Pancreas (tissue), 10 donors: ENCODE results near the gene ESPN. TPM values are rescaled to one million over a fixed set of nuclear protein-coding genes. Genes with fewer than 3 reads are reported as not detected.
A peak's percentile ranks its signal among the peaks of the same experiment; 100 is the strongest.

Source experiments
- ATAC-seq, 4 donors: fragments of 200-7000 bp; cut with Tn5 transposase; one replicate each; pipeline versions ENCODE4 v1.8.0 to v1.9.1; 2020; ENCODE audit warnings: mild to moderate bottlenecking in 4 of 4, moderate library complexity in 4 of 4
- DNase-seq, 6 donors: peaks; one replicate each; pipeline ENCODE4 v3.0.0-alpha.2; 2020
- FAIRE-seq: peaks from 2 replicates; lab custom pipeline; 2012; peaks lifted over from hg19 to GRCh38; lab: Jason Lieb, UNC
- H3K27ac ChIP-seq, 4 donors: fragments of 200-600 bp; sonication (generic); 1 replicate in 3 of 4; 2 replicates in 1 of 4; pipeline versions ENCODE4 v1.5.0 to v1.8.0; 2020
- H3K27me3 ChIP-seq, 4 donors: fragments of 200-600 bp; one replicate each; pipeline ENCODE4 v1.8.0; 2021
- H3K36me3 ChIP-seq, 3 donors: fragments of 200-600 bp; sonication (generic) in 1 of 3; one replicate each; pipeline versions ENCODE4 v1.5.0 to v1.8.0; 2020 to 2021
- H3K4me1 ChIP-seq, 3 donors: fragments of 200-600 bp; one replicate each; pipeline ENCODE4 v1.8.0; 2021
- H3K4me3 ChIP-seq, 4 donors: fragments of 200-600 bp; sonication (generic) in 2 of 4; one replicate each; pipeline versions ENCODE4 v1.5.0 to v1.8.0; 2020 to 2021
- H3K9me3 ChIP-seq, 4 donors: fragments of 200-600 bp; one replicate each; pipeline ENCODE4 v1.8.0; 2021
- CTCF ChIP-seq, 4 donors: fragments of 200-600 bp; sonication (generic) in 3 of 4; IDR thresholded peaks; one replicate each; pipeline versions ENCODE4 v1.5.0 to v1.8.0; 2021; ENCODE audit warnings: antibody characterized with exemption in 4 of 4
- WGBS, 2 donors: extraction: QIAGEN DNeasy Blood & Tissue Kit; methylation state at CpG; one replicate each; pipeline ENCODE4 v1.1.7; 2013; 5-methylcytosine and 5-hydroxymethylcytosine counted together
- intact Hi-C, 3 donors: fragments of 100-400 bp; cut with DNase I; formaldehyde crosslinking; loops; one replicate each; pipeline versions ENCODE4 v1.11.1 to v1.14.2; 2022
- polyA plus RNA-seq, 2 donors: library from polyadenylated mRNA; stranded (reverse); fragments of 200-250 nt; gene quantifications; one replicate each; pipeline ENCODE4 v1.2.3, GENCODE V29; 2013
- total RNA-seq, 6 donors: library from RNA; stranded (reverse); fragmentation: NEBNext Ultra II Directional in 4 of 6; extraction: Animal tissue kit (Norgen Biotek cat#: 25700) in 4 of 6; gene quantifications; one replicate each; pipeline versions ENCODE4 v1.2.1 to v1.2.4, GENCODE V29; 2021 to 2023
- donor health status: healthy with polysubstance abuse.
- donor health status: DM: no; HTN: no; CAD: no; lungs with moderate emphysema.
- donor health status: DM: no; HTN: no; CAD: no.
- donor health status: control.
- donor health status: control.
- donor health status: Bipolar disorder and iron deficiency.
- donor health status: DM: yes; HTN: yes; CAD: no.
- donor health status: DM: no; HTN: no; CAD: no.
- donor health status: DM: no; HTN: no; CAD: no.
- donor health status: DM: yes; HTN: yes; CAD: no.

Gene ESPN
- total and polyA plus RNA-seq, 8 donors, result 0.28 to 2.5 (median 0.68) TPM

GRCh38 chr1:6487804-6488484 lies 63.4 kb downstream of the ESPN start:
- no peak overlapping the region for H3K27ac ChIP-seq
- peak in 2 of 6 donors; percentile 15 to 30 for DNase-seq
- FAIRE-seq, result no peak
- intact Hi-C loops, result loop anchor here in 2 of 3 donors (5.0 to 10.0 kb wide), 2 partner anchors 154 to 157 kb away; no protein-coding TSS in a partner anchor
- no peak for TF ChIP-seq CTCF (IDR thresholded peaks at IDR 0.05)
- H3K36me3 ChIP-seq, result no peaks in the 10 kb centered on the region
- ATAC-seq, result no peak
- H3K4me1 ChIP-seq, result no peaks in the 10 kb centered on the region
- H3K9me3 ChIP-seq, result no peaks in the 10 kb centered on the region
- H3K27me3 ChIP-seq, result no peaks in the 10 kb centered on the region
- 78 to 87% methylated on average over 14 of the region's 14 CpGs for WGBS, 2 donors
- no peak overlapping the region for H3K4me3 ChIP-seq

- Histone ChIP-seq H3K4me1 (no peaks in the 10 kb centered on the region), H3K27me3 (no peaks in the 10 kb centered on the region), H3K27ac (no peak overlapping the region), H3K36me3 (no peaks in the 10 kb centered on the region), H3K4me3 (no peak overlapping the region), H3K9me3 (no peaks in the 10 kb centered on the region)
- intact Hi-C loops, result loop anchor here in 2 of 3 donors (5.0 to 10.0 kb wide), 2 partner anchors 154 to 156 kb away; no protein-coding TSS in a partner anchor
- DNase-seq, result peak in 1 of 6 donors; percentile 26
- no peak for FAIRE-seq
- ATAC-seq, result no peak
- WGBS, 2 donors, result 69 to 70% methylated on average over 13 of the region's 13 CpGs
- no peak for TF ChIP-seq CTCF (IDR thresholded peaks at IDR 0.05)
Observed at GRCh38 chr1:6488602-6489382, 64.2 kb downstream of the ESPN start.

GRCh38 chr1:6489383-6489765 lies 64.8 kb downstream of the ESPN start:
- H3K27me3 ChIP-seq, result no peaks in the 10 kb centered on the region
- no peaks in the 10 kb centered on the region for H3K4me1 ChIP-seq
- FAIRE-seq (no peak), ATAC-seq (no peak), DNase-seq (peak in 2 of 6 donors; percentile 31 to 67)
- WGBS, 2 donors, result 57 to 78% methylated on average over 9 of the region's 9 CpGs
- intact Hi-C loops, result loop anchor here in 2 of 3 donors (5.0 to 10.0 kb wide), 2 partner anchors 153 to 155 kb away; no protein-coding TSS in a partner anchor
- no peak overlapping the region for H3K27ac ChIP-seq
- TF ChIP-seq CTCF (IDR thresholded peaks at IDR 0.05), result no peak
- H3K4me3 ChIP-seq, result no peak overlapping the region
- H3K9me3 ChIP-seq, result no peaks in the 10 kb centered on the region
- no peaks in the 10 kb centered on the region for H3K36me3 ChIP-seq

- intact Hi-C loops, result loop anchor here in 2 of 3 donors (5.0 to 10.0 kb wide), 2 partner anchors 153 to 155 kb away; no protein-coding TSS in a partner anchor
- peak overlapping the region; percentile 48 to 83 (median 72) for H3K4me3 ChIP-seq
- peak; percentile 96 to 97 (median 97) for TF ChIP-seq CTCF (IDR thresholded peaks at IDR 0.05)
- WGBS, 2 donors, result 11% methylated on average over 21 of the region's 21 CpGs
- H3K9me3 ChIP-seq, result no peaks in the 10 kb centered on the region
- no peaks in the 10 kb centered on the region for H3K27me3 ChIP-seq
- ATAC-seq (peak; percentile 83 to 89 (median 84)), FAIRE-seq (no peak), DNase-seq (peak; percentile 52 to 91 (median 79))
- H3K36me3 ChIP-seq, result no peaks in the 10 kb centered on the region
- H3K27ac ChIP-seq, result peak overlapping the region in 1 of 4 donors; percentile 81
- H3K4me1 ChIP-seq, result no peaks in the 10 kb centered on the region
Observed at GRCh38 chr1:6489799-6490180, 65.2 kb downstream of the ESPN start.
